K562 (cell line): ENCODE measurements around the gene RANGAP1. TPM values are rescaled to one million over a fixed set of nuclear protein-coding genes. Genes with fewer than 3 reads are reported as not detected.

Experiments used
- BDP1 ChIP-seq: IDR thresholded peaks from 3 replicates; pipeline ENCODE4 v1.6.1; 2011; ENCODE audit not compliant: insufficient read length, insufficient read depth
- BRD4 ChIP-seq: fragments of 200-600 bp; sonication (generic); IDR thresholded peaks from 2 replicates; pipeline ENCODE4 v1.6.1; 2017; ENCODE audit warnings: inconsistent platforms
- CBX1 ChIP-seq: sonication (generic); IDR thresholded peaks from 2 replicates; pipeline ENCODE4 v1.6.1; 2016; ENCODE audit warnings: antibody characterized with exemption, low read depth, mild to moderate bottlenecking
- GATA2 ChIP-seq: sonication (generic); formaldehyde crosslinking; IDR thresholded peaks from 2 replicates; pipeline ENCODE4 v1.4.0; 2020; ENCODE audit warnings: mild to moderate bottlenecking, missing genetic modification reagents
- GTF2E2 ChIP-seq: fragments of 200-800 bp; sonication (Bioruptor generic); IDR thresholded peaks from 2 replicates; pipeline ENCODE4 v1.6.1; 2016; ENCODE audit warnings: missing genetic modification characterization, missing compliant biosample characterization
- PRDM10 ChIP-seq: fragments of 450-650 bp; IDR thresholded peaks from 2 replicates; pipeline ENCODE4 v1.6.1; 2018; ENCODE audit not compliant: partially characterized antibody
- RFX1 ChIP-seq: fragments of 450-650 bp; IDR thresholded peaks from 2 replicates; pipeline ENCODE4 v1.6.1; 2016; ENCODE audit warnings: mild to moderate bottlenecking, moderate library complexity
- THRAP3 ChIP-seq: fragments of 450-650 bp; IDR thresholded peaks from 2 replicates; pipeline ENCODE4 v1.6.1; 2016; ENCODE audit warnings: mild to moderate bottlenecking, inconsistent platforms, borderline replicate concordance
- TRIM28 ChIP-seq: fragments of 450-650 bp; IDR thresholded peaks from 2 replicates; pipeline ENCODE4 v1.6.1; 2017
- ZNF121 ChIP-seq: sonication (generic); formaldehyde crosslinking; conservative IDR thresholded peaks from 2 replicates; pipeline ENCODE4 v1.8.0; 2022; ENCODE audit warnings: missing genetic modification reagents
- ZNF133 ChIP-seq: fragments of 250-450 bp; sonication (Bioruptor Pico); IDR thresholded peaks from 2 replicates; pipeline ENCODE4 v1.4.0; 2020; ENCODE audit warnings: mild to moderate bottlenecking
- ZNF140 ChIP-seq: fragments of 250-450 bp; sonication (Bioruptor Pico); IDR thresholded peaks from 2 replicates; pipeline ENCODE4 v1.8.0; 2021; ENCODE audit warnings: moderate library complexity, mild to moderate bottlenecking, inconsistent platforms
- ZNF408 ChIP-seq: fragments of 250-450 bp; sonication (Bioruptor Pico); IDR thresholded peaks from 2 replicates; pipeline ENCODE4 v1.4.0; 2020; ENCODE audit warnings: low read depth, mild to moderate bottlenecking, moderate library complexity
- ZNF445 ChIP-seq: fragments of 250-450 bp; sonication (Bioruptor Pico); IDR thresholded peaks from 2 replicates; pipeline ENCODE4 v1.4.0; 2020; ENCODE audit warnings: low read depth, mild to moderate bottlenecking, moderate library complexity
- polyA plus RNA-seq, 8 experiments: library from polyadenylated mRNA; depleted of rRNA in 4 of 8; stranded (reverse) in 5 of 8; unstranded in 3 of 8; fragments of >200 nt; fragmentation: Nextera tagmentation in 2 of 8; fragmentation: Illumina TruSeq in 1 of 8; extraction: Ambion mirVana in 2 of 8; extraction: Trizol in 1 of 8; gene quantifications; 2 replicates each; pipeline versions ENCODE4 v1.2.1 to v1.2.3, GENCODE V29; 2011 to 2014; ENCODE audit warnings: inconsistent platforms in 1 of 8, missing spikeins in 1 of 8
- total RNA-seq, 7 experiments: library from RNA; depleted of rRNA in 6 of 7; stranded (reverse); fragments of >200 nt in 6 of 7; fragmentation: Illumina TruSeq in 2 of 7; extraction: Trizol in 2 of 7; gene quantifications; 2 replicates each; pipeline versions ENCODE4 v1.2.1 to v1.2.3, GENCODE V29; 2011 to 2021; ENCODE audit warnings: low replicate concordance in 1 of 7
- TF ChIP-seq, protein P1 (sequence below): sonication (generic); formaldehyde crosslinking; IDR thresholded peaks from 2 replicates; pipeline ENCODE4 v1.8.1; 2023; ENCODE audit warnings: mild to moderate bottlenecking, missing genetic modification reagents
- TF ChIP-seq, protein P2 (sequence below): fragments of 250-450 bp; sonication (Bioruptor Pico); IDR thresholded peaks from 2 replicates; pipeline ENCODE4 v1.8.0; 2022; ENCODE audit warnings: inconsistent platforms, mild to moderate bottlenecking, moderate library complexity, borderline replicate concordance

The RANGAP1 gene
- total and polyA plus RNA-seq, 9 of the 15 experiments (the other 6 are each of a cell fraction or from before 2014, with no cell fraction given) = 2.1 to 104 (median 50.6) TPM

GRCh38 chr22:41301085-41302020 lies 15.4 kb upstream of the RANGAP1 start, which contains the start of gene ZC3H7B (continued):
- TF ChIP-seq PRDM10 = no peak
- no peak for TF ChIP-seq RFX1
- TF ChIP-seq ZNF408 (CRISPR knock-in tag) = no peak
- no peak for TF ChIP-seq THRAP3
- TF ChIP-seq, protein P1, sequence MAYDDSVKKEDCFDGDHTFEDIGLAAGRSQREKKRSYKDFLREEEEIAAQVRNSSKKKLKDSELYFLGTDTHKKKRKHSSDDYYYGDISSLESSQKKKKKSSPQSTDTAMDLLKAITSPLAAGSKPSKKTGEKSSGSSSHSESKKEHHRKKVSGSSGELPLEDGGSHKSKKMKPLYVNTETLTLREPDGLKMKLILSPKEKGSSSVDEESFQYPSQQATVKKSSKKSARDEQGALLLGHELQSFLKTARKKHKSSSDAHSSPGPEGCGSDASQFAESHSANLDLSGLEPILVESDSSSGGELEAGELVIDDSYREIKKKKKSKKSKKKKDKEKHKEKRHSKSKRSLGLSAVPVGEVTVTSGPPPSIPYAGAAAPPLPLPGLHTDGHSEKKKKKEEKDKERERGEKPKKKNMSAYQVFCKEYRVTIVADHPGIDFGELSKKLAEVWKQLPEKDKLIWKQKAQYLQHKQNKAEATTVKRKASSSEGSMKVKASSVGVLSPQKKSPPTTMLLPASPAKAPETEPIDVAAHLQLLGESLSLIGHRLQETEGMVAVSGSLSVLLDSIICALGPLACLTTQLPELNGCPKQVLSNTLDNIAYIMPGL (CRISPR knock-in tag) = no peak
- TF ChIP-seq TRIM28 = no peak
- no peak for TF ChIP-seq GATA2 (CRISPR knock-in tag)
- TF ChIP-seq ZNF140 (CRISPR knock-in tag) = no peak
- TF ChIP-seq ZNF445 (CRISPR knock-in tag) = no peak
- TF ChIP-seq CBX1 = no peak
- TF ChIP-seq ZNF133 (CRISPR knock-in tag) = no peak
- TF ChIP-seq BDP1 = no peak
- no peak for TF ChIP-seq GTF2E2
- TF ChIP-seq, protein P2, sequence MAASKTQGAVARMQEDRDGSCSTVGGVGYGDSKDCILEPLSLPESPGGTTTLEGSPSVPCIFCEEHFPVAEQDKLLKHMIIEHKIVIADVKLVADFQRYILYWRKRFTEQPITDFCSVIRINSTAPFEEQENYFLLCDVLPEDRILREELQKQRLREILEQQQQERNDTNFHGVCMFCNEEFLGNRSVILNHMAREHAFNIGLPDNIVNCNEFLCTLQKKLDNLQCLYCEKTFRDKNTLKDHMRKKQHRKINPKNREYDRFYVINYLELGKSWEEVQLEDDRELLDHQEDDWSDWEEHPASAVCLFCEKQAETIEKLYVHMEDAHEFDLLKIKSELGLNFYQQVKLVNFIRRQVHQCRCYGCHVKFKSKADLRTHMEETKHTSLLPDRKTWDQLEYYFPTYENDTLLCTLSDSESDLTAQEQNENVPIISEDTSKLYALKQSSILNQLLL (CRISPR knock-in tag) = no peak
- TF ChIP-seq ZNF121 (CRISPR knock-in tag) = no peak
- TF ChIP-seq BRD4 = no peak
